ENCODE data around the gene PDE4D.

The PDE4D gene

GRCh38 chr5:59079622-59080620, 813.6 kb downstream of the PDE4D start:
- Histone ChIP-seq H3K9me3 (no peaks in the 10 kb centered on the region), H3K27ac (no peak overlapping the region), H3K36me3 (no peaks in the 10 kb centered on the region), H3K4me3 (no peak overlapping the region), H3K4me1 (no peaks in the 10 kb centered on the region), H3K27me3 (no peaks in the 10 kb centered on the region)
- DNase-seq, result no peak
- TF ChIP-seq CTCF (IDR thresholded peaks at IDR 0.05), result no peak
- intact Hi-C loops (cut with DNase I; ENCODE audit: low total_unique reads), result no loop called here

DNA sequence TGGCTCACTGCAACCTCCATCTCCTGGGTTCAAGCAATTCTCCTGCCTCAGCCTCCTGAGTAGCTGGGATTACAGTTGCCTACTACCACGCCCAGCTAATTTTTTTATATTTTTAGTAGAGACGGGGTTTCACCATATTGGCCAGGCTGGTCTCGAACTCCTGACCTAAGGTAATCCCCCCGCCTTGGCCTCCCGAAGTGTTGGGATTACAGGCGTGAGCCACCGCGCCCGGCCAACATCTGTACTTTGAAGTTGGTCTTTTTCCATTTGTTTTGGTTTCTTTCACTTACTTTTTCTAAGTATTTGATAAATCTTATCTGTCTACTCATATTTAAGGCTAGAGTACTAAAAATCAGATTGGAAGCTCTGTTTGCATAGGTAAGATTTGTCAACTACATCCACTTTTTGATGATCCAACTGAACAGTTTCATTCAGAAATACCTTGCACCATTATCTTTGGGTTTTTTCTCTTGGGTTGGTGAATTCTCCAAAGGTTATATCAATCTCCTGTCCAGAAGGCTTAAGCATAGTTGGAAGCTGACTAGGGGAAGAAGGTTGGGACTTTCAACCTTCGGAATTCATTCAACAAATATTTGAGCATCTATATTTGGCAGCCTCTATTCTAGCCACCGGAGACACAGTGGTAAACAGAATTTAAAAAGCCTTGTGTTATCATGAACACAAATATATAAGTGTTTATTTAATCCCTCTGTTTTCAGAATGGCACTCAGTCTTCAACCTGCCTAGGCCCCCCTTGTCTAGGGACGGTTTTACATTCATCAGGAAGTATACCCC, 821.6 kb downstream of the PDE4D start:
- H3K27ac ChIP-seq, result no peak overlapping the region
- H3K9me3 ChIP-seq, result no peaks in the 10 kb centered on the region
- intact Hi-C loops (cut with DNase I; ENCODE audit: low total_unique reads), result no loop called here
- H3K4me1 ChIP-seq, result peaks cover 0 to 7% (median 3%) of the 10 kb centered on the region in 4 donors
- H3K27me3 ChIP-seq, result no peaks in the 10 kb centered on the region
- no peaks in the 10 kb centered on the region for H3K36me3 ChIP-seq
- DNase-seq, result no peak
- H3K4me3 ChIP-seq, result no peak overlapping the region
- no peak for TF ChIP-seq CTCF (IDR thresholded peaks at IDR 0.05)

DNA sequence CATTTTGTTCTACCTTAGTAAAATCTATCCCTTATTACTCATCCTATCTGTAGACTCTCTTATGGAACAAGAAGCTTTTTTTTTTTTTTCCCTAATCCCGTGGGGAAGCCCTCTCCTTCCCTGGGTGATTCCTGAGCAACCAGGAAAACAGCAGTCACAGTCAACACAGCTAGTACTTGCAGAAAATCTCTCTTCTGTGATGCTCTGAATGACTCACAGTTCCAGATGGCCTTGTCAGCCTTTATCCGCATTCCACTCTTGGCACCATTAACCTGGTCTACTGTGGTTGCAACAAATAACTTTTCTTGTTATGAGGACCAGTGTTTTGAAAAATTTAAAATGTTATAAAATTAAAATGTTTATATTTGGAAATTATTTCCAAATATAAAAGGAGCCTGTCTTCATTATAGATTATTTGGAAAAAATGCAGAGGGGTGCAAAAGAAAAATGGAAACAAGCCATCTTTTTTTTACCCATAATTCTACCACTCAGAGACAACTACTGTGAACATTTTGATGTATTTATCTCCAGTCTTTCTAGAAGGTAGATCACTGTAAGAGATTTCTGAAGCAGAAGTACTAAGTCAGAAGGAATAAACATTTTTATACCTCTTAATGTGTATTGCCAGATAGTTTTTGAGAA, 824.0 kb downstream of the PDE4D start:
- Histone ChIP-seq H3K27ac (no peak overlapping the region), H3K36me3 (no peaks in the 10 kb centered on the region), H3K9me3 (no peaks in the 10 kb centered on the region), H3K4me3 (no peak overlapping the region), H3K4me1 (peaks cover 0 to 8% (median 4%) of the 10 kb centered on the region in 4 donors), H3K27me3 (no peaks in the 10 kb centered on the region)
- intact Hi-C loops (cut with DNase I; ENCODE audit: low total_unique reads), result no loop called here
- peak in 1 of 2 donors; percentile 22 for DNase-seq
- no peak for TF ChIP-seq CTCF (IDR thresholded peaks at IDR 0.05)

- intact Hi-C loops (cut with DNase I; ENCODE audit: low total_unique reads), result no loop called here
- no peak overlapping the region for H3K27ac ChIP-seq
These were observed 825.4 kb downstream of the PDE4D start for GRCh38 chr5:59067956-59068656.

More at GRCh38 chr5:59067956-59068656, 825.4 kb downstream of the PDE4D start:
- no peak for TF ChIP-seq CTCF (IDR thresholded peaks at IDR 0.05)
- Histone ChIP-seq H3K9me3 (no peaks in the 10 kb centered on the region), H3K4me3 (no peak overlapping the region), H3K36me3 (no peaks in the 10 kb centered on the region), H3K4me1 (peaks cover 0 to 23% (median 9%) of the 10 kb centered on the region in 4 donors), H3K27me3 (no peaks in the 10 kb centered on the region)
- no peak for DNase-seq

All from tibial artery (tissue), 4 donors.